ENCODE results near the gene ARHGAP19.

Gene ARHGAP19

DNA sequence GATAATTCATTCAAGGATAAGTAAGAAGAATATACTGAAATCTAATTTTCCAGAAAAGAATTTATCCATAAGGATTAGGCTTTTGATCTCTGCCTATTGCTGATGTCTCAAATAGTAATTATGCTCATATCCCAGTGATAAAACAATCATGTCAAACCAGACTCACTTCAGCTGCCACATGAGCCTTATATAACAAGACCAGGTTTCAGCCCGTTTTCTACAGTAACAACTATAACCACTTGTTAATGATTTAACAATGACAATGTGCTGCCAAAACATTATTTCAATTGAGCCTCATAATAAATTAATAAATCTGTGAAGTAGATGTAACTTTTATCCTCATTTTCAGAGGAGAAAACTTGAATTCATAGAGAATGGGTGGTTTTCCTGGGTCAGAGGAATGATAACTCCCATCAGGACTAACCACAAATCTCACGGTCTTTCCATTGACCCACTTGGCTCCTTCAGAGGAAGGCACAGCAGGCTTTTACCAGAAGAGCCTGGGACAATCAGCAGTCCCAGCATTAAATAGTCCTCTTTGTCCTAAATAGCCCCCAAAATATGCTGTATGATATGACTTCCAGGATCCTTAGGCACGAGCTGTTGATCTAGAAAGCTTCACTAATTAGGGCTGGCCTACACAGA is 64.2 kb downstream of the ARHGAP19 start:
- no peak for DNase-seq

GRCh38 chr10:97226398-97226797 is 66.0 kb downstream of the ARHGAP19 start:
- no peak for DNase-seq

DNA sequence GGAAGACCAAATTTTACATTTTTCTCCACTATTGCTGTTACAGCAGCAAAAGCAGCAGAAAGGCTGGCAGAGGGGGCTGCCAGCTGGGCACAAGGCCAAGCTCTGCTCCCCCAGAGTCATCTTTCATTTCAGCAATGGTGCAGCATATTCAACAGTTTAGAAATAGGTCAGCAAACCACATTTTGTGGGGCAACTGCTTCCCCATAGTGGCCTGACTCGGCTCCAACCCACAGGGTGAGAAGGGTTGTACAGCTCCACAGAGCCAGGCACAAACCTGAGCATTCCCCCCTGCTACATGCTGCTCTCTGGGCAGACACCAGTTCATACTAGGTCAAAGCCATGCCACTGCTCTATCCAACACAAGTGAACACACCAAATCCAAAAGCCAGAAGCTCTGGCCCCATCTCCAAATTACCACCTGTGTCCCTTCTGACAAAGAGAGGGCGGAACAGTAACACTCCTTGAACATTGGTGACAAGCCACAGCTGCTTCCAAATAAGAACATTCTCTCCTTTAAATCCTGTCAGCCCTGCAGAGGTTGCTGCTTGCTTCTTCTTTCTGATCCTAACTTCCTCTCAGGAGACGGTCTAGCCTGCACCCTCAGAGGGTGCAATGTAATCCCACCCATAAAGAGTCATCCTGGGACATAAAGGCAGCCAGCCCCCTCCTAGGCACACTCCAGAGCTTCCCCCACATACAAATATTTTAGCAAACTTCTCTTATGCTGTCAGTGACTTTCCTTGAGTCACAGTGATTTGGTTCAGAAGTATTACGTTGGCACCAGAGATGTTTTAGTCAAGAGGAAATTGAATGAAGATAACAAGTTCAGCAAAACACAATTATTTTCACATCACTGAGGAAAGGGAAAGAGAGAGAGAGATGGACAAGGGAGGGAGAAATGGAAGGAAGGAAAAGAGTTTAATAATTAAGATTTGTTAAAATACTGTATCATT is 67.7 kb downstream of the ARHGAP19 start:
- no peak for DNase-seq

DNA sequence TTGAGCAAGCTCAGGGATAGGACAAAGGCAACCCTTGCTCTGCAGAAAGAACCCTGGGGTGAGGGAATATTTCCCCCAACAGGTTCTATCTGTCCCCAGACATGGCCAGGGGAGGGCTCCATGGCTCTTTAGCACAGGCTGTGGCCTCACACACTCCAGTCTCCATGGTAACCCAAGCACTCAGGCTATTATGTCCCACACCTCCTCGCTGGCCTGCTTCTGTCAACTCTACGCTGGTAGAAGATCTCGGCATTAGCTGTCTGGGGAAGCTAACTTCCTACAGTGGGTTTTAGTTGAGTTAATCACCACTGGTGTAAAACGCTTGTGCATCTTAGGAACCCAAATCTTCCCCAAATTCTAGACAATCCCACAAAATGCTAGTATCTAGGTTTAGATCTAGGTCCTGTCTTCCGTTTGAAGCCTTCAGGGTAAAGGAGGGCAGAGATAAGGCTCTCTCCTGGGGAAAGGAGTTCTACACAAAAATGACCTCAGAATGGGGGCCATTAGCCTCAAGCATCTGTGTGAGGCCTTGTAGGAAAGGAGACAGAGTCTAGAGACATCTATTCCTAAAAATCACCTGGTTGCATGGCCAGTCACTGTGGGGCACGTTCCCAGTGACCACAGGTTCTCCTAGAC is 70.0 kb downstream of the ARHGAP19 start:
- no peak for DNase-seq

GRCh38 chr10:97220355-97220754 is 72.1 kb downstream of the ARHGAP19 start:
- no peak for DNase-seq

- no peak for DNase-seq
Observed at GRCh38 chr10:97217299-97217698, 75.1 kb downstream of the ARHGAP19 start.

DNA sequence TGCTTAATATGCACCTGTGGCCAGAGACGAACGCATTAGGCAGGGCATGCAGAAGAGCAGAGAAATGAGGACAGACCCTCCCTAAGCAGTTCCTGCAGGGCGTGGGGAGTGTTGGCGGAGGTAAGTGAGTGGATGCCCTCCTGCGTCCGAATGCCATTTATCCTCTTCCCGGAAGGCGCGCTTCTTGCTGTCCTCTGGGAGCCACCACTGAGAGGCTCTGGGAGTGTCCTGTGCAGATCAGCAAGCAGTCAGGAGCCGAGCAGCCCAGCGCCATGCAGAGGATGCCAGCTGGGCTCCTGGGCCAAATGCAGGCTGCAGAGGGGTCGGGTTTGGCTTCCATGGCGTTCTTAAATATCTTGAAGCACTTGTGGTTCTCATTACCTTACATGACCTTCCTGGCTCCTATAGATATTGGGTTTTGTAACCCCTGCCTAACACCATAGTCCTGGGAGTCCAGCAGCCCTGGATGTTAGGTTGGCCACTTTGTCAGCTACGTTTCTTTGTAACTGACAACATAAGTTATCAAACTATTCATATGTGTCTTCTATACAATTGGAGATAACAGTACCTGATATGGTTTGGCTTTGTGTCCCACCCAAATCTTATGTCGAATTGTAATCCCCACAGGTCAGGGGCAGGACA is 76.7 kb downstream of the ARHGAP19 start:
- DNase-seq, result no peak

GRCh38 chr10:97213431-97213830 is 79.0 kb downstream of the ARHGAP19 start:
- DNase-seq, result no peak

- DNase-seq, result no peak
Observed at GRCh38 chr10:97211229-97211628, 81.2 kb downstream of the ARHGAP19 start.

- peak; percentile 49 to 74 for DNase-seq
Observed at GRCh38 chr10:97210543-97210960, 81.9 kb downstream of the ARHGAP19 start.

- DNase-seq, result no peak
Observed at GRCh38 chr10:97207756-97208346, 84.6 kb downstream of the ARHGAP19 start.

DNA sequence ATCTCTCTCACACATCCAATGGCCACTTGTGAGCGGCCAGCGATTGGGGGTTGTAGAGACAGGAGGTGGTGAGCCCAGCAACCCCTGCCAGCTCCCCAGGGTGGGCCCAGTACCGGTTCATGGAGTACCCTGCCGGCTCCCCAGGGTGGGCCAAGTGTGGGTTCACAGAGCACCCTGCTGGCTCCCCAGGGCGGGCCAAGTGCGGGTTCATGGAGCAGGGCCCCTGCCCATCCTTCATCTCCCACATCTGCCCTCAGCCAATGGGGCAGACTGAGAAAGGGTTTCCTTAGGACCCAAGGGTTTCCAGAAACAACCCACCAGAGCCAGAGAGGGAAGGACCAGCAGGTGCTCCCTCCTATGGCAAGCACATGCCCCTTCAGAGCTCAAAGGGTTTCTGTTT is 85.3 kb downstream of the ARHGAP19 start:
- no peak for DNase-seq

DNA sequence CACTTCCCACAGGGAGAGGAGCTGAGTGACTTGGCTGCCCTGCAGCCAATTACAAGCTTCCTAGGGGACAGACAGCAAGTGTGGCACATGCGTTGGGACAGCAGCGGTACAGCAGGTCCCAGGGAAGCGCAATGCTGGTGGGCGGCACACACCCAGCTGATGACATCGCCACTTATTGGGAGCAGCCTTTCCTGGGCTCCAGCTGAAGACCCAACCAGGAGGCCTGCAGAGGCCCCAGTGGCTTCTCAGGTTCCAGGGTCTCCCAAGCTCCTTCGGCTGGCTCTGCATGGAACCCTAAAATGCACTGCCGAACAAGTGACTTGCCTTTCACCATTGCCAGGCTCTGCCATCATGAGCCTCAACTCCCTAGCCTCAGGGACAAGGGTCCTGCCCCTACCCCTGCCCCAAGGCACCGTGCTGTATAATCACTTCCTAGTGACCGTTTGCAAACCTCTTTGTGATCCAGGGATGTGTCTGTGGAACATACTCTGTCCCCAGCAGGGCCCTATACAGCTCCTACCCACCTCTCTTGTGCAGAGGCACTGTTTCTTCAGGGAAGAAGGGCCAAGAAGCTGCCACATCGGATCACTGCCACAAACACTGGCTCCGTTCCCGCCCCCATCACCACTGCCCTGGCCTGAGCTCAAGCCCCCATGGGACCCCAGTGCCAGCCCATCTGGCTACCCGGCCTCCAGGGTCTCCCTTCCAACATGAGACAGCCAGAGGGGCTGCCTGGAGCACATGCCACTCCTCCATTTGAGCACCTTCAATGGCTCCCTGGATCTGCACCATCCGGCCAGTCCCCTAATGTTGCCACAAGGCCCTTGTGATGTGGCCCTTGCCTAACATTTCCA is 87.4 kb downstream of the ARHGAP19 start:
- no peak for DNase-seq

DNA sequence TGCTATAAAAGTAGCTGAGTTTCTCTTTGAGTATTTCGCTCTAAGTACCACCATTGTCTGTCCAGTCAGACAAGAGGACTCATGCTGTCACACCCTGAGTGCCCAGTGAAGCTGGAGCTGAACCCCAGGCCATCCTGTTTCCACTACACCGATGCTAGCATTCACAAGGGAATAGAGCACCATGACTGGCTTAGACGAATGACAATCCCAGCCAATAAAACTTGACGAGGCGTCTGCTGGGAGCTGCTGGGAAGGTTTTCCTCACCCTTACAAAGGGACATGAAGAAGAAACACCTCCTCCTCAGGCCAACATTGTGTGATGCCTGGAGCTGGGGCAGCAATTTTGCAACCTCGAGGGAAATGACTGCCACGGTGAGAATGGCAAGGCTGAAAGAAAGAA is 89.2 kb downstream of the ARHGAP19 start:
- DNase-seq, result no peak

GRCh38 chr10:97200616-97201015 is 91.8 kb downstream of the ARHGAP19 start:
- no peak for DNase-seq

DNA sequence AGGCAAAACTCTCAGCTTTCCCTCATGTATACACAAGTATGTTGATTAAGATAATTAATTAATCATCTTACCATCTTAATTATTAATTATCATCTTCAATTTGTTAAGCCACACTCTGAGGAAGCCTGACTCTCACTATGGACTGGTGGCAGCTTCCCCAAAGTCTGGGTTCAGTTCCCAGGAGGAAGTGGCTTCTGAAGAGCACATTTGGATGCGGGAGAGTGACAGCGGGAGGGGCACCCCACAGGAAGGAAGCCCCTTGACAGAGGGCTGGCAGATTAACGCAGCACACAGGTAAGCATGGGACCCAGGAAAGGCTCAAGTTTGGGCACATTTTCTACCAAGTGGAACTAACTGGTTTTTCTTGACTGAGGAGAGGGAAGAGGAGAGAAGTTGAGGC is 93.3 kb downstream of the ARHGAP19 start:
- DNase-seq, result no peak

DNA sequence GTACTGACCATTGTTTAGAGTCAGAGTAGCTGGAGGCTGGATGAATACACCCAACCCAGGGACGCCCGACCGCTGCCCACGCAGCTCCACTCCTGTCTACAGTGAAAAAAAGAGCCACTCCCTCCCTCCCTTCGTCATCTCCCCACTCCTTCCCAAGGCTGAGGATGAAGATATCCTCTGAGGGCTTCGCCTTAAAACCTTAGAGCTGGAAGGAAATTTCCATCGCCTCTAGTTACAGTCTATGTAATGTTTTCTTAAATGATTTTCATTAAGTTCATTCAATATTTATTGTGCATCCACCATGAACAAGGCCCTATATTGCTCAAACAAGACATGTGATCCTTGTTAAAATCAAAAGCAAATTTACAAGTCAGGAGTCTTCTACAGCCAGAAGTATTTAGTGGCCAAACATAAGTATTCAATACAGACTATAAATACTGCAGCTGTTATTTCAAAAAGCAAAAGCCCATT is 95.4 kb downstream of the ARHGAP19 start:
- no peak for DNase-seq

GRCh38 chr10:97196223-97197029 is 96.0 kb downstream of the ARHGAP19 start:
- peak; percentile 66 to 88 for DNase-seq

DNA sequence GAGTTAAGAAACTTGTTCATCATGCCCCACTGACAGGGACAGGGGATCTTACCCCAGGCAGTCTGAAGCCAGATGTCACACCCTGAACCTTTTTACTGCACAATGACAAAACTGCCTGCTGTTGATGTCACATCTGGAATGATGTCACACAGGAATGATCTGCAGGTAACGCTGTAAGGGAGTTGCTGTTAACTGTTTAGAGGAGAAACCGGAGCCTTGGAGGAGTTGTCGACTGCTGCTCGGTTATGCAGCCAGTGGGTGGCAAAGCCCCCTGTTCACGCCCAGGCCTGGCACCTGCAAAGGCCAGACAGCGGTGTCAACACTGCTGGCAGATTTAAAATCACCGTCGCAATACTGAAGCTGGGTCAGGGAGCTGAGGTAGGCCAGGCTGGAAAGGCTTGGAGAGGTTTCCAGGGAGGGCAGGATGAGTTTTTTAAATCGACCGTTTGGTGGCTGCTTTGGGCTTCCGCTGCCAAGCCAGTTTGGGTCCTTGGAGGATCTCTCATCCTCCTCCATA is 96.7 kb downstream of the ARHGAP19 start:
- no peak for DNase-seq

GRCh38 chr10:97192952-97193435 is 99.4 kb downstream of the ARHGAP19 start:
- DNase-seq, result no peak

All from NCI-H526 (cell line).